ENCODE results near the gene NCAM2.

NCAM2 gene

DNA sequence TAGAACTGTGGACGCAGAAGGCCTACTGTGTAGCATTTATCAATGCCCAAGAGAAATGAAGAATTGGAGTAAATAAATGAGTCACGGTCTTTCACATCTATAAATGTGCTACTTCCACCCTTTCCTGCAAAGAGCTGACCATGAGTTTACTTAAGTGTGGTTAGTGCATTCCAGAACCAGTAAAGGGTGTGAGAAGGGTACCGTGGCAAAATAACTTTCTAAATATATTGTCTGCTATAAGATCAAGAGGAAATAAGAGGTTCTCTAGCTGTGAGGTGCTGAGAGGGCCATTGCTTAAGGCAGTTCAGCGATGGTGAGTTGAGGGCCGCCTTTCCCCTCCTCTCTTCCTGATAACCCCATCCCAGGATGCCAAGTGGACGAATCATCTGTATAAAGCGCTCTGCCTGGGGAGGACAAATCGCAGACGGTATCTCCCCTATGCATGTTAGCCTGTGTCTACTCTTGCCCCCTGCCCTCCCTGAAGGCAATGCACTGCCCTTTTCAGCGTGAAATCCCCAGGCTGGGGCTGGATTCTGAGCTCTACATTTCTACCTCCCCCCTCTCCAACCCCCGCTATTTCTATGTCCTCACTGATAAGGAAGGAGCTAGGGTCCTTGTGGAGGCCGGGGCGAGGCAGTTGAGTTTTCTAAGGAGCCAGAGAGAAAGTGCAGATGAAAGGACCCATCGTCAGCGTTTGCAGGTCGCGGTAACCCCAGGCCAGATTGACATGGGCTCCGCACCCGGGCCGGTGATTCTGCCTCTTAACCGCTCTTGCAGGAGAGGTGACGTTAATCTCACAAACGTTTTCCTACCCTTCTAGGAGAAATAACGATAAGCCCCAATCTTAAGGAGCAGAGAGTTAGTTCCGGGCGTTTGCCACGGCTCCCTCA lies 1.5 kb upstream of the NCAM2 start:
- H3K4me3 ChIP-seq (ENCODE audit: control insufficient read depth in 1 of 7, extremely low read depth in 1 of 7, insufficient read depth in 4 of 7, low read depth in 2 of 7, low read length in 6 of 7), result peak overlapping the region in 5 of 7 experiments; percentile 40 to 76 (median 68)
- 43% methylated on average over 21 of the region's 27 CpGs for WGBS (ENCODE audit: insufficient coverage)
- DNase-seq, result peak in 2 of 3 donors; percentile 1 to 9

DNA sequence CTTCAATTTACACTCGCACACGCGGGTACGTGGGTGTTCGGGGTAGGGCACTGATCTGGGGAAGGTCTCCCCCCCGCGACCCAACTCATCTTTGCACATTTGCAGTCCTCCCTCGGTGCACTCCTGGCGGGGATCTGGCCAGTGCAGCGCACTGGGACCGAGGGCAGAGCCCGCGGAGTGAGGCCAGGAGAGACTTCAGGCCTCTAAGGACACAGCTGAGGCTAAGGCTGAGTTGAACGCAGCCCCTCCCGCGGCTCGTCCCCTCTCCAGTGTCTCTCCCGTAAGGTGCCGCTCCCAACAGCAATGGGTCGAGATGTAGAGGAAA lies 936 bp upstream of the NCAM2 start:
- no peaks in the 10 kb centered on the region for H3K9me3 ChIP-seq (ENCODE audit: control extremely low read depth in 1 of 5, control insufficient read depth in 4 of 5, insufficient read depth in 2 of 5, low read depth in 1 of 5, low read length in 4 of 5)
- H3K27ac ChIP-seq (ENCODE audit: insufficient read depth in 1 of 2, low read depth in 1 of 2, low read length in 2 of 2, poor library complexity in 1 of 2, severe bottlenecking in 2 of 2), result no peak overlapping the region
- peaks cover 4 to 20% (median 17%) of the 10 kb centered on the region in 4 experiments for H3K4me1 ChIP-seq (ENCODE audit: control extremely low read depth in 1 of 4, control insufficient read depth in 4 of 4, insufficient read depth in 4 of 4, low read length in 3 of 4)
- DNase-seq, result peak in 1 of 3 donors; percentile 23
- H3K36me3 ChIP-seq (ENCODE audit: control insufficient read depth in 4 of 4, insufficient read depth in 4 of 4, low read length in 3 of 4), result no peaks in the 10 kb centered on the region
- H3K4me3 ChIP-seq (ENCODE audit: control insufficient read depth in 1 of 7, extremely low read depth in 1 of 7, insufficient read depth in 4 of 7, low read depth in 2 of 7, low read length in 6 of 7), result peak overlapping the region in 6 of 7 experiments; percentile 40 to 76 (median 60)
- WGBS (ENCODE audit: insufficient coverage), result 1% methylated on average over 20 of the region's 20 CpGs
- H3K27me3 ChIP-seq (replicated peaks in 2 of 5; ENCODE audit: control insufficient read depth in 4 of 5, insufficient read depth in 5 of 5, low read length in 4 of 5), result peaks cover 0 to 30% (median 13%) of the 10 kb centered on the region in 5 experiments
- POLR2A ChIA-PET, result no interaction called here
- CTCF ChIA-PET, result interaction anchor here (2.2 kb wide), 1 partner anchor 104 kb away, joined by 8 read pairs; no protein-coding TSS in a partner anchor

More for the DNA sequence above, 1.5 kb upstream of the NCAM2 start:
- Histone ChIP-seq H3K4me1 (ENCODE audit: control extremely low read depth in 1 of 4, control insufficient read depth in 4 of 4, insufficient read depth in 4 of 4, low read length in 3 of 4) (peaks cover 4 to 20% (median 17%) of the 10 kb centered on the region in 4 experiments), H3K27me3 (replicated peaks in 2 of 5; ENCODE audit: control insufficient read depth in 4 of 5, insufficient read depth in 5 of 5, low read length in 4 of 5) (peaks cover 0 to 30% (median 13%) of the 10 kb centered on the region in 5 experiments), H3K27ac (ENCODE audit: insufficient read depth in 1 of 2, low read depth in 1 of 2, low read length in 2 of 2, poor library complexity in 1 of 2, severe bottlenecking in 2 of 2) (no peak overlapping the region), H3K9me3 (ENCODE audit: control extremely low read depth in 1 of 5, control insufficient read depth in 4 of 5, insufficient read depth in 2 of 5, low read depth in 1 of 5, low read length in 4 of 5) (no peaks in the 10 kb centered on the region), H3K36me3 (ENCODE audit: control insufficient read depth in 4 of 4, insufficient read depth in 4 of 4, low read length in 3 of 4) (no peaks in the 10 kb centered on the region)
- POLR2A ChIA-PET, result no interaction called here
- CTCF ChIA-PET, result interaction anchor here (2.2 kb wide), 1 partner anchor 105 kb away, joined by 8 read pairs; no protein-coding TSS in a partner anchor

DNA sequence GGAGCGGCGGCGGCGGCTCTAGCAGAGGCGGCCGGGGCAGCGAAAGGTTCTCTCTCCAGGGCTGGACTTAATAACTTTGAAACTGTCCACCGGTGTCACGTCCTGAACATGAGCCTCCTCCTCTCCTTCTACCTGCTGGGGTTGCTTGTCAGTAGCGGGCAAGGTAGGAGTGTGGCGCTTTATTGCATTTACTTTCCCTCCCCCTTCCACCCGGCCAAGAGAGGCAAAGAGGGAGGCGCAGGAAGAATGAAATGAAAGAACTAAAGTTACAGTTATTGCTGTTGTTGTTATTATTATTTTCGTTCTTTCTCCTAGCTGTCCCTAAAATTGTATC lies 214 bp downstream of the NCAM2 start:
- Histone ChIP-seq H3K36me3 (ENCODE audit: control insufficient read depth in 4 of 4, insufficient read depth in 4 of 4, low read length in 3 of 4) (no peaks in the 10 kb centered on the region), H3K9me3 (ENCODE audit: control extremely low read depth in 1 of 5, control insufficient read depth in 4 of 5, insufficient read depth in 2 of 5, low read depth in 1 of 5, low read length in 4 of 5) (no peaks in the 10 kb centered on the region), H3K4me3 (ENCODE audit: control insufficient read depth in 1 of 7, extremely low read depth in 1 of 7, insufficient read depth in 4 of 7, low read depth in 2 of 7, low read length in 6 of 7) (peak overlapping the region in 6 of 7 experiments; percentile 37 to 79 (median 62)), H3K27me3 (replicated peaks in 2 of 5; ENCODE audit: control insufficient read depth in 4 of 5, insufficient read depth in 5 of 5, low read length in 4 of 5) (peaks cover 0 to 30% (median 13%) of the 10 kb centered on the region in 5 experiments), H3K4me1 (ENCODE audit: control extremely low read depth in 1 of 4, control insufficient read depth in 4 of 4, insufficient read depth in 4 of 4, low read length in 3 of 4) (peaks cover 4 to 20% (median 17%) of the 10 kb centered on the region in 4 experiments), H3K27ac (ENCODE audit: insufficient read depth in 1 of 2, low read depth in 1 of 2, low read length in 2 of 2, poor library complexity in 1 of 2, severe bottlenecking in 2 of 2) (no peak overlapping the region)
- no peak for DNase-seq
- whole genome bisulfite sequencing (ENCODE audit: insufficient coverage), result 0% methylated on average over 1 of the region's 14 CpGs
- ChIA-PET CTCF (interaction anchor here (2.1 to 2.2 kb wide), 2 partner anchors 57 to 103 kb away, joined by 6 to 8 read pairs; no protein-coding TSS in a partner anchor), POLR2A (no interaction called here)

DNA sequence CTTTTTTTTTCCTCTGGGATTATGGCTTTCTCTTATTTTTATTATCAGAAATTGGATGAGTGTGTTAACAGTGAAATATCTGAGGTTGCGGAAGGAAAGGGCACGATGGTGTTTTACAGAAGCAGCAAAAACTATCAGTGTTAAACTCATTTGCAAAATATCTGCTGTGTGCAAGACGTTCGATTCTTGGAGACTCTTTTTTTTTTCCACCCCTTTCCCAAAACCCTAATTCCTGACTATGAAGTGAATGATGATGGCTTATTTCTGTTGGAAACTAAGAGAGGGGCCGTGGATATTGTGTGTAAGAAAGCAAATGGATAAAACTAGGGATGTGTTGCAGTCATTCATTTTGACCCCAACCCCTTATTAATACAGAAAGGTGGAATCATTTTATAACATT lies 677 bp downstream of the NCAM2 start:
- Histone ChIP-seq H3K9me3 (ENCODE audit: control extremely low read depth in 1 of 5, control insufficient read depth in 4 of 5, insufficient read depth in 2 of 5, low read depth in 1 of 5, low read length in 4 of 5) (no peaks in the 10 kb centered on the region), H3K36me3 (ENCODE audit: control insufficient read depth in 4 of 4, insufficient read depth in 4 of 4, low read length in 3 of 4) (no peaks in the 10 kb centered on the region), H3K27me3 (replicated peaks in 2 of 5; ENCODE audit: control insufficient read depth in 4 of 5, insufficient read depth in 5 of 5, low read length in 4 of 5) (peaks cover 0 to 30% (median 13%) of the 10 kb centered on the region in 5 experiments), H3K4me1 (ENCODE audit: control extremely low read depth in 1 of 4, control insufficient read depth in 4 of 4, insufficient read depth in 4 of 4, low read length in 3 of 4) (peaks cover 4 to 20% (median 17%) of the 10 kb centered on the region in 4 experiments), H3K4me3 (ENCODE audit: control insufficient read depth in 1 of 7, extremely low read depth in 1 of 7, insufficient read depth in 4 of 7, low read depth in 2 of 7, low read length in 6 of 7) (peak overlapping the region in 4 of 7 experiments; percentile 37 to 79 (median 64)), H3K27ac (ENCODE audit: insufficient read depth in 1 of 2, low read depth in 1 of 2, low read length in 2 of 2, poor library complexity in 1 of 2, severe bottlenecking in 2 of 2) (no peak overlapping the region)
- no CpG with 5 or more reads among the region's 5 CpGs for WGBS (ENCODE audit: insufficient coverage)
- ChIA-PET CTCF (interaction anchor here (0.6 to 2.9 kb wide), 3 partner anchors 57 to 1806 kb away, joined by 3 to 20 read pairs (median 6); no protein-coding TSS in a partner anchor), POLR2A (no interaction called here)
- DNase-seq, result peak in 1 of 3 donors; percentile 2

DNA sequence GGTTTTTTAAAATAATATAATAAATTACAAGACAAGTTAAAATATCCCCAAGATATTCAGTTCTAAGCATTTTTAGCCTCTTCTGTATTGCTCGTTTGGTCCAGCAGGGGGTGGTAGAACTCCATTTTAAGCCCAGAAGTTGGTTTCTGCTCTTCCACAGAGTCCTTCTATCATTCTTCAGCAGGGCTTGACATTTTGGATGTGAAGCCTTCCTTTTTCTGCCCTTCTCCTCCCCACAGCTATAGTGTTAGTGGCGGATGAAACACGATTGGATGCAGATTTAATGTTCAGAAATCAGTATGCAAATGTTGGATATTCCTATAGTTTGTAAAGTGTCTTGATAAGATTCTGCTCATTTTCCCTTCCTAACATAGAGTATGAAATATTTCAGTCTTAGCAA lies 1.4 kb downstream of the NCAM2 start:
- peaks cover 4 to 20% (median 17%) of the 10 kb centered on the region in 4 experiments for H3K4me1 ChIP-seq (ENCODE audit: control extremely low read depth in 1 of 4, control insufficient read depth in 4 of 4, insufficient read depth in 4 of 4, low read length in 3 of 4)
- peak; percentile 53 to 81 (median 66) for DNase-seq
- 0% methylated on average over 1 of the region's 3 CpGs for WGBS (ENCODE audit: insufficient coverage)
- H3K4me3 ChIP-seq (ENCODE audit: control insufficient read depth in 1 of 7, extremely low read depth in 1 of 7, insufficient read depth in 4 of 7, low read depth in 2 of 7, low read length in 6 of 7), result no peak overlapping the region
- peaks cover 0 to 30% (median 13%) of the 10 kb centered on the region in 5 experiments for H3K27me3 ChIP-seq (replicated peaks in 2 of 5; ENCODE audit: control insufficient read depth in 4 of 5, insufficient read depth in 5 of 5, low read length in 4 of 5)
- ChIA-PET POLR2A (no interaction called here), CTCF (interaction anchor here (0.9 to 2.9 kb wide), 8 partner anchors 9 to 1575 kb away, joined by 3 to 20 read pairs (median 4); no protein-coding TSS in a partner anchor)
- no peaks in the 10 kb centered on the region for H3K36me3 ChIP-seq (ENCODE audit: control insufficient read depth in 4 of 4, insufficient read depth in 4 of 4, low read length in 3 of 4)
- H3K9me3 ChIP-seq (ENCODE audit: control extremely low read depth in 1 of 5, control insufficient read depth in 4 of 5, insufficient read depth in 2 of 5, low read depth in 1 of 5, low read length in 4 of 5), result no peaks in the 10 kb centered on the region
- no peak overlapping the region for H3K27ac ChIP-seq (ENCODE audit: insufficient read depth in 1 of 2, low read depth in 1 of 2, low read length in 2 of 2, poor library complexity in 1 of 2, severe bottlenecking in 2 of 2)

DNA sequence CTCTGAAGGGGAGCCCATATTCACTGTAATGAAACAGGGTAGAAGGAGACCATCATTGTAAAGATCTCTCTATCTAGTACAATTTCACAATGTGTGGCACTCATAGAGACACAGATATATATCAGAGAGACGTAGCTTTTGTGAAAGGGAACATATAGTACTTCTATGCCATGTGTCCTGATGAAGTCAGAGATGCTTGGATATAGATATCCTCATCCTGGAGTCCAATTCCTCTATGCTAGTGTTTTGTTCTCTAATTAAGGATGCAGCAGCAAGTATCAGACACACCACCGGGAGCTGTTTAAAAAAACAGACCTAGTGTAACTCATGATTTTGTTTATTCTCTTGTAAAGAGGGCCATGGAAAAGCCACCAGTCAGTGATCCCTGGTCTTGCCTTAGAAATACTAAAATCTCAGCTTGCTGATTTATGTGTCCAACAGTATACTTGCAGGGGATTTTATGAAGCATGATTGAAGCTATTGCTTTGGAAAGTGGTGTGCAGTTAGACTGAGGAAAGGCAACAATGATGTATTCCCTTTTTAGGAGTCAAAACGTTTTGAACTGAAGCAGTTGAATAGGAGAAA lies 2.5 kb downstream of the NCAM2 start:
- POLR2A ChIA-PET, result no interaction called here
- CTCF ChIA-PET, result interaction anchor here (0.6 to 2.9 kb wide), 8 partner anchors 10 to 1574 kb away, joined by 3 to 20 read pairs (median 4); no protein-coding TSS in a partner anchor
- H3K4me1 ChIP-seq (ENCODE audit: control extremely low read depth in 1 of 4, control insufficient read depth in 4 of 4, insufficient read depth in 4 of 4, low read length in 3 of 4), result peaks cover 4 to 20% (median 17%) of the 10 kb centered on the region in 4 experiments
- no peak for DNase-seq
- H3K4me3 ChIP-seq (ENCODE audit: control insufficient read depth in 1 of 7, extremely low read depth in 1 of 7, insufficient read depth in 4 of 7, low read depth in 2 of 7, low read length in 6 of 7), result no peak overlapping the region
- 100% methylated on average over 1 of the region's 3 CpGs for WGBS (ENCODE audit: insufficient coverage)
- no peaks in the 10 kb centered on the region for H3K9me3 ChIP-seq (ENCODE audit: control extremely low read depth in 1 of 5, control insufficient read depth in 4 of 5, insufficient read depth in 2 of 5, low read depth in 1 of 5, low read length in 4 of 5)
- peaks cover 0 to 30% (median 13%) of the 10 kb centered on the region in 5 experiments for H3K27me3 ChIP-seq (replicated peaks in 2 of 5; ENCODE audit: control insufficient read depth in 4 of 5, insufficient read depth in 5 of 5, low read length in 4 of 5)
- H3K36me3 ChIP-seq (ENCODE audit: control insufficient read depth in 4 of 4, insufficient read depth in 4 of 4, low read length in 3 of 4), result no peaks in the 10 kb centered on the region
- no peak overlapping the region for H3K27ac ChIP-seq (ENCODE audit: insufficient read depth in 1 of 2, low read depth in 1 of 2, low read length in 2 of 2, poor library complexity in 1 of 2, severe bottlenecking in 2 of 2)
